Pancreas (tissue), 10 donors: ENCODE data around the gene MGARP. TPM values are rescaled to one million over a fixed set of nuclear protein-coding genes. Genes with fewer than 3 reads are reported as not detected.

Experiments
- ATAC-seq, 4 donors: fragments of 200-7000 bp; cut with Tn5 transposase; one replicate each; pipeline versions ENCODE4 v1.8.0 to v1.9.1; 2020; ENCODE audit warnings: mild to moderate bottlenecking in 4 of 4, moderate library complexity in 4 of 4
- DNase-seq, 6 donors: peaks; one replicate each; pipeline ENCODE4 v3.0.0-alpha.2; 2020
- FAIRE-seq: peaks from 2 replicates; lab custom pipeline; 2012; peaks lifted over from hg19 to GRCh38; lab: Jason Lieb, UNC
- H3K27ac ChIP-seq, 4 donors: fragments of 200-600 bp; sonication (generic); 1 replicate in 3 of 4; 2 replicates in 1 of 4; pipeline versions ENCODE4 v1.5.0 to v1.8.0; 2020
- H3K27me3 ChIP-seq, 4 donors: fragments of 200-600 bp; one replicate each; pipeline ENCODE4 v1.8.0; 2021
- H3K36me3 ChIP-seq, 3 donors: fragments of 200-600 bp; sonication (generic) in 1 of 3; one replicate each; pipeline versions ENCODE4 v1.5.0 to v1.8.0; 2020 to 2021
- H3K4me1 ChIP-seq, 3 donors: fragments of 200-600 bp; one replicate each; pipeline ENCODE4 v1.8.0; 2021
- H3K4me3 ChIP-seq, 4 donors: fragments of 200-600 bp; sonication (generic) in 2 of 4; one replicate each; pipeline versions ENCODE4 v1.5.0 to v1.8.0; 2020 to 2021
- H3K9me3 ChIP-seq, 4 donors: fragments of 200-600 bp; one replicate each; pipeline ENCODE4 v1.8.0; 2021
- WGBS, 2 donors: extraction: QIAGEN DNeasy Blood & Tissue Kit; methylation state at CpG; one replicate each; pipeline ENCODE4 v1.1.7; 2013; 5-methylcytosine and 5-hydroxymethylcytosine counted together
- intact Hi-C, 3 donors: fragments of 100-400 bp; cut with DNase I; formaldehyde crosslinking; loops; one replicate each; pipeline versions ENCODE4 v1.11.1 to v1.14.2; 2022
- polyA plus RNA-seq, 2 donors: library from polyadenylated mRNA; stranded (reverse); fragments of 200-250 nt; gene quantifications; one replicate each; pipeline ENCODE4 v1.2.3, GENCODE V29; 2013
- total RNA-seq, 6 donors: library from RNA; stranded (reverse); fragmentation: NEBNext Ultra II Directional in 4 of 6; extraction: Animal tissue kit (Norgen Biotek cat#: 25700) in 4 of 6; gene quantifications; one replicate each; pipeline versions ENCODE4 v1.2.1 to v1.2.4, GENCODE V29; 2021 to 2023
- TF ChIP-seq, protein P1 (sequence below), 4 donors: fragments of 200-600 bp; sonication (generic) in 3 of 4; IDR thresholded peaks; one replicate each; pipeline versions ENCODE4 v1.5.0 to v1.8.0; 2021; ENCODE audit warnings: antibody characterized with exemption in 4 of 4
- donor health status: healthy with polysubstance abuse.
- donor health status: DM: no; HTN: no; CAD: no; lungs with moderate emphysema.
- donor health status: DM: no; HTN: no; CAD: no.
- donor health status: control.
- donor health status: control.
- donor health status: Bipolar disorder and iron deficiency.
- donor health status: DM: yes; HTN: yes; CAD: no.
- donor health status: DM: no; HTN: no; CAD: no.
- donor health status: DM: no; HTN: no; CAD: no.
- donor health status: DM: yes; HTN: yes; CAD: no.

MGARP gene
- total and polyA plus RNA-seq, 8 donors = 0.25 to 0.49 (median 0.35) TPM; not detected in 4

GRCh38 chr4:139282065-139282720 is 2.2 kb upstream of the MGARP start:
- H3K27ac ChIP-seq = no peak overlapping the region
- FAIRE-seq (no peak), DNase-seq (no peak), ATAC-seq (no peak)
- intact Hi-C loops = loop anchor here in 1 of 3 donors (10.0 kb wide), 1 partner anchor 167 kb away; no protein-coding TSS in a partner anchor
- 50 to 57% methylated on average over 7 of the region's 7 CpGs for whole genome bisulfite sequencing, 2 donors
- H3K36me3 ChIP-seq = no peaks in the 10 kb centered on the region
- no peak overlapping the region for H3K4me3 ChIP-seq
- H3K9me3 ChIP-seq = no peaks in the 10 kb centered on the region
- TF ChIP-seq, protein P1, sequence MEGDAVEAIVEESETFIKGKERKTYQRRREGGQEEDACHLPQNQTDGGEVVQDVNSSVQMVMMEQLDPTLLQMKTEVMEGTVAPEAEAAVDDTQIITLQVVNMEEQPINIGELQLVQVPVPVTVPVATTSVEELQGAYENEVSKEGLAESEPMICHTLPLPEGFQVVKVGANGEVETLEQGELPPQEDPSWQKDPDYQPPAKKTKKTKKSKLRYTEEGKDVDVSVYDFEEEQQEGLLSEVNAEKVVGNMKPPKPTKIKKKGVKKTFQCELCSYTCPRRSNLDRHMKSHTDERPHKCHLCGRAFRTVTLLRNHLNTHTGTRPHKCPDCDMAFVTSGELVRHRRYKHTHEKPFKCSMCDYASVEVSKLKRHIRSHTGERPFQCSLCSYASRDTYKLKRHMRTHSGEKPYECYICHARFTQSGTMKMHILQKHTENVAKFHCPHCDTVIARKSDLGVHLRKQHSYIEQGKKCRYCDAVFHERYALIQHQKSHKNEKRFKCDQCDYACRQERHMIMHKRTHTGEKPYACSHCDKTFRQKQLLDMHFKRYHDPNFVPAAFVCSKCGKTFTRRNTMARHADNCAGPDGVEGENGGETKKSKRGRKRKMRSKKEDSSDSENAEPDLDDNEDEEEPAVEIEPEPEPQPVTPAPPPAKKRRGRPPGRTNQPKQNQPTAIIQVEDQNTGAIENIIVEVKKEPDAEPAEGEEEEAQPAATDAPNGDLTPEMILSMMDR (IDR thresholded peaks at IDR 0.05) = no peak
- peaks cover 0 to 3% (median 0%) of the 10 kb centered on the region in 3 donors for H3K4me1 ChIP-seq
- peaks cover 0 to 15% (median 2%) of the 10 kb centered on the region in 4 donors for H3K27me3 ChIP-seq

DNA sequence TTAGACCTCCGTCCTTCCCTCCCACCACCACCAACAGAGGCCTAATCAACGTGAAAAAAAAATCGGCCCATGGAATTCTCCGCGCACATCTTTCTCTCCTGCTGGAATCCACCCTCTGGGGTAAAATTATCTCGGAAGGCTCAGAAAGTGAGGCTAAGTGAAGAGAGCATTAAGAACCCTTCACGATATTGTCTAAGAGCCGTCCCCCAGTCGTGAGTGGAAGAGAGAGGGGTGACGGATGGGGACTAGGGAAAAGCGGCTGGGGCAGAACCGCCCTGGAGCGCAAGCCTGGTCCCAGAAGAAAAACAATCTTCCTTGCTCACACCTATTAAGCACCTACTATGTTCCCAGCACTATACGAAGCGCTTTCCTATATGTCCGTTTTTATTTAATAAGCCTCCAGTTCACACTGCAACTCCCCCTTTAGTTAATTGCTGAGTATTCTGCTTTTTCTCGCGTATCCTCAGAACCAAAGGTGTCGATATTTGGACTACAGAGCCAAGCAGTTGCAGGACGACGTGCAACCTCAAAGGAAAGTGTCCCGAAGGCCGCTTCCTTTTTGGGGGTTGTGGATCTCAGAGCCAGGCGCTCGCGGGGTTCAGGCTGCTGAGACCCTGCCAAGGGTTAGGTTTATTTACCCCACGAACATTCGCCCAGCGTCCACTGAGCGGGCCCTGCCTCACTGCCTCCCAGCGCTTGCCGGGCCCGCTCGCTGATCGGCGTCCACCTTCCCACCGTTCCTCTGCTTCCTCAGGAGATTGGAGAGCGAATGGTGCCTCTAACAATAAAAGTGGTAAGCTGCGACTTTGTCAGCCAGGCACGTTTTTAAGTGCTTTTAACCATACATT is 889 bp downstream of the MGARP start:
- FAIRE-seq = no peak
- Histone ChIP-seq H3K4me3 (peak overlapping the region in 2 of 4 donors; percentile 23 to 39), H3K9me3 (no peaks in the 10 kb centered on the region), H3K27me3 (peaks cover 0 to 15% (median 2%) of the 10 kb centered on the region in 4 donors), H3K36me3 (no peaks in the 10 kb centered on the region), H3K27ac (no peak overlapping the region), H3K4me1 (peaks cover 0 to 3% (median 0%) of the 10 kb centered on the region in 3 donors)
- DNase-seq = no peak
- TF ChIP-seq, protein P1 (IDR thresholded peaks at IDR 0.05) = no peak
- intact Hi-C loops = no loop called here
- peak; percentile 21 to 76 (median 60) for ATAC-seq
- 30 to 32% methylated on average over 40 of the region's 40 CpGs for WGBS, 2 donors

GRCh38 chr4:139278485-139278884 is 1.5 kb downstream of the MGARP start:
- 79 to 81% methylated on average over 16 of the region's 16 CpGs for WGBS, 2 donors
- no peak for ATAC-seq
- Histone ChIP-seq H3K4me3 (no peak overlapping the region), H3K9me3 (no peaks in the 10 kb centered on the region), H3K27me3 (peaks cover 0 to 15% (median 2%) of the 10 kb centered on the region in 4 donors), H3K4me1 (peaks cover 0 to 3% (median 0%) of the 10 kb centered on the region in 3 donors), H3K27ac (no peak overlapping the region), H3K36me3 (no peaks in the 10 kb centered on the region)
- intact Hi-C loops = no loop called here
- TF ChIP-seq, protein P1 (IDR thresholded peaks at IDR 0.05) = no peak
- FAIRE-seq = no peak
- no peak for DNase-seq

GRCh38 chr4:139275281-139275735 is 4.7 kb downstream of the MGARP start:
- Histone ChIP-seq H3K27me3 (peaks cover 0 to 15% (median 2%) of the 10 kb centered on the region in 4 donors), H3K27ac (no peak overlapping the region), H3K36me3 (no peaks in the 10 kb centered on the region), H3K4me3 (no peak overlapping the region), H3K9me3 (no peaks in the 10 kb centered on the region), H3K4me1 (peaks cover 0 to 3% (median 0%) of the 10 kb centered on the region in 3 donors)
- ATAC-seq (no peak), FAIRE-seq (no peak), DNase-seq (no peak)
- 86% methylated on average over 4 of the region's 4 CpGs for WGBS, 2 donors
- intact Hi-C loops = no loop called here
- TF ChIP-seq, protein P1 (IDR thresholded peaks at IDR 0.05) = no peak
